ENCODE data around the gene APOBEC3B. TPM values are rescaled to one million over a fixed set of nuclear protein-coding genes. Genes with fewer than 3 reads are reported as not detected.

Gene APOBEC3B
- total and polyA plus RNA-seq, 9 of the 15 experiments (the other 6 are each of a cell fraction or from before 2014, with no cell fraction given), result 5.9 to 166 (median 43.2) TPM

DNA sequence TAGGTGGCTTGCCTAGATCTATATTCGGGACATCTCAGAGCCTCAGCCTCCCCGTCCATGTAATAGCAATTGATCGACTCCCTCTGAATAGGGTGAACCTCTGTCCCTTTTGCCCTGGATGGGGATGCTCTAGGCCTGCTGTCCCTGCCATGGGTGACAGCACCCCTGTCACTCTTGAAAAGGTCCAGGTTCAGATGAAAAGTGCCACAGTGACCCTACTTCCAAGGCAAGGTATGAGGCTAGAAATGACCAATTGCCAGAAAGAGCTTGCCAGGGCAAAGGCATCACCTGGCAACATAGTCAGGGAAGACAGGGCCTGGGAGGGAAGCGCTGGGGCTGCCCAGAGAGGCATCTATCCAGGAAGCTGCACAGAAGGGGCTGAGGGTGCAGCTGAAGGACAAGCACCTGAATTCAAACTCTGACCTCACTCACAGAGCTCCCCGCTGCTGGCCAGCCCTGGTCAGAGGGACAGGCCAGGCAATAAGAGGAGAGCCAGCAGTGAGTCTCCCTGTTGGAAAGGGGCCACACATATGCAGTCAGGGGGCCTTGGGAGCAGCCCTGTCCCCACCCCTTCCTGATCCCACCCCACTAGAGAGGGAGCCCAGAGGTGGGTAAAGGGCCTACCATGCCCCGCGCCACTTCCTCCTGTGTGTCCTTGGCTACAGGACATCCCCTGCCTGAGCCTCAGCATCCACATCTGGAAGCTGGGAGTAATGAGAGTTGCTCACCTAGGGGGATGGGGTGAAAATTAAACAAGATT lies 33.8 kb upstream of the APOBEC3B start:
- in situ Hi-C loops (cut with MboI) (no loop called here), intact Hi-C loops (cut with micrococcal nuclease) (no loop called here)
- Histone ChIP-seq H3K4me2 (ENCODE audit: insufficient read depth, low read length) (no peak overlapping the region), H4K20me1 (replicated peaks; ENCODE audit: control insufficient read depth, insufficient read depth, low read length) (0 out of 2 replicates have a peak, but pooled peaks cover 4% of the 10 kb centered on the region), H3K9ac (ENCODE audit: insufficient read depth in 1 of 2, low read depth in 2 of 2, low read length in 2 of 2) (no peak overlapping the region), H3K4me3 (no peak overlapping the region), H3K27ac (ENCODE audit: extremely low read depth, low read depth, low read length) (no peak overlapping the region), H3K9me3 (replicated peaks; ENCODE audit: control insufficient read depth, insufficient read depth, low read depth, low read length) (no peaks in the 10 kb centered on the region), H3K79me2 (ENCODE audit: control insufficient read depth, insufficient read depth, low read length) (no peaks in the 10 kb centered on the region), H3K36me3 (ENCODE audit: control insufficient read depth, insufficient read depth, low read length) (no peaks in the 10 kb centered on the region), H3K4me1 (replicated peaks in 1 of 2; ENCODE audit: control insufficient read depth in 2 of 2, insufficient read depth in 2 of 2, low read length in 2 of 2) (peaks cover 5 to 18% of the 10 kb centered on the region in 2 experiments; a peak in 4 of 5 replicates), H3K9me1 (ENCODE audit: control insufficient read depth, insufficient read depth, low read length) (no peaks in the 10 kb centered on the region), H3K27me3 (ENCODE audit: control insufficient read depth in 2 of 2, insufficient read depth in 2 of 2, low read length in 2 of 2) (peaks cover 15 to 36% of the 10 kb centered on the region in 2 experiments), H2AFZ (ENCODE audit: low read depth, low read length) (no peak overlapping the region)
- DNase-seq (ENCODE audit: extremely low read depth in 1 of 4, low spot score in 3 of 4) (no peak), ATAC-seq (no peak), FAIRE-seq (no peak)
- CTCF ChIA-PET (ENCODE audit: low intra/inter-chr PET ratio), result no interaction called here
- WGBS (ENCODE audit: insufficient coverage, low coverage, missing lambda C conversion rate), result 22% methylated on average over 5 of the region's 7 CpGs
- TF ChIP-seq LEF1 (IDR thresholded peaks at IDR 0.05) (no peak), RFX1 (IDR thresholded peaks at IDR 0.05) (no peak), ZNF41 (CRISPR knock-in tag; conservative IDR thresholded peaks at IDR 0.05) (no peak), DACH1 (IDR thresholded peaks at IDR 0.05; ENCODE audit: partially characterized antibody) (no peak), PYGO2 (tag; IDR thresholded peaks at IDR 0.05) (no peak), STAT5B (CRISPR knock-in tag; IDR thresholded peaks at IDR 0.05) (no peak), ZFP36 (IDR thresholded peaks at IDR 0.05; ENCODE audit: low read depth, low read length, partially characterized antibody) (no peak)
- TF ChIP-seq, protein P1, sequence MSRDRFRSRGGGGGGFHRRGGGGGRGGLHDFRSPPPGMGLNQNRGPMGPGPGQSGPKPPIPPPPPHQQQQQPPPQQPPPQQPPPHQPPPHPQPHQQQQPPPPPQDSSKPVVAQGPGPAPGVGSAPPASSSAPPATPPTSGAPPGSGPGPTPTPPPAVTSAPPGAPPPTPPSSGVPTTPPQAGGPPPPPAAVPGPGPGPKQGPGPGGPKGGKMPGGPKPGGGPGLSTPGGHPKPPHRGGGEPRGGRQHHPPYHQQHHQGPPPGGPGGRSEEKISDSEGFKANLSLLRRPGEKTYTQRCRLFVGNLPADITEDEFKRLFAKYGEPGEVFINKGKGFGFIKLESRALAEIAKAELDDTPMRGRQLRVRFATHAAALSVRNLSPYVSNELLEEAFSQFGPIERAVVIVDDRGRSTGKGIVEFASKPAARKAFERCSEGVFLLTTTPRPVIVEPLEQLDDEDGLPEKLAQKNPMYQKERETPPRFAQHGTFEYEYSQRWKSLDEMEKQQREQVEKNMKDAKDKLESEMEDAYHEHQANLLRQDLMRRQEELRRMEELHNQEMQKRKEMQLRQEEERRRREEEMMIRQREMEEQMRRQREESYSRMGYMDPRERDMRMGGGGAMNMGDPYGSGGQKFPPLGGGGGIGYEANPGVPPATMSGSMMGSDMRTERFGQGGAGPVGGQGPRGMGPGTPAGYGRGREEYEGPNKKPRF (IDR thresholded peaks at IDR 0.05; ENCODE audit: low read depth, low read length), result no peak
- POLR2A ChIA-PET, result no interaction called here
- no TSS peak for BruUV-seq (replicated peaks)

Data from K562 (cell line).